CD4-positive, alpha-beta T cell treated with Interleukin-6 for 4 hours (primary cell): ENCODE measurements around the gene ITGA7.

ENCODE experiments used
- DNase-seq: peaks from one replicate; pipeline ENCODE4 v3.0.0-alpha.2; 2020; ENCODE audit warnings: mixed read lengths

ITGA7 gene, protein sequence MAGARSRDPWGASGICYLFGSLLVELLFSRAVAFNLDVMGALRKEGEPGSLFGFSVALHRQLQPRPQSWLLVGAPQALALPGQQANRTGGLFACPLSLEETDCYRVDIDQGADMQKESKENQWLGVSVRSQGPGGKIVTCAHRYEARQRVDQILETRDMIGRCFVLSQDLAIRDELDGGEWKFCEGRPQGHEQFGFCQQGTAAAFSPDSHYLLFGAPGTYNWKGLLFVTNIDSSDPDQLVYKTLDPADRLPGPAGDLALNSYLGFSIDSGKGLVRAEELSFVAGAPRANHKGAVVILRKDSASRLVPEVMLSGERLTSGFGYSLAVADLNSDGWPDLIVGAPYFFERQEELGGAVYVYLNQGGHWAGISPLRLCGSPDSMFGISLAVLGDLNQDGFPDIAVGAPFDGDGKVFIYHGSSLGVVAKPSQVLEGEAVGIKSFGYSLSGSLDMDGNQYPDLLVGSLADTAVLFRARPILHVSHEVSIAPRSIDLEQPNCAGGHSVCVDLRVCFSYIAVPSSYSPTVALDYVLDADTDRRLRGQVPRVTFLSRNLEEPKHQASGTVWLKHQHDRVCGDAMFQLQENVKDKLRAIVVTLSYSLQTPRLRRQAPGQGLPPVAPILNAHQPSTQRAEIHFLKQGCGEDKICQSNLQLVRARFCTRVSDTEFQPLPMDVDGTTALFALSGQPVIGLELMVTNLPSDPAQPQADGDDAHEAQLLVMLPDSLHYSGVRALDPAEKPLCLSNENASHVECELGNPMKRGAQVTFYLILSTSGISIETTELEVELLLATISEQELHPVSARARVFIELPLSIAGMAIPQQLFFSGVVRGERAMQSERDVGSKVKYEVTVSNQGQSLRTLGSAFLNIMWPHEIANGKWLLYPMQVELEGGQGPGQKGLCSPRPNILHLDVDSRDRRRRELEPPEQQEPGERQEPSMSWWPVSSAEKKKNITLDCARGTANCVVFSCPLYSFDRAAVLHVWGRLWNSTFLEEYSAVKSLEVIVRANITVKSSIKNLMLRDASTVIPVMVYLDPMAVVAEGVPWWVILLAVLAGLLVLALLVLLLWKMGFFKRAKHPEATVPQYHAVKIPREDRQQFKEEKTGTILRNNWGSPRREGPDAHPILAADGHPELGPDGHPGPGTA

DNA sequence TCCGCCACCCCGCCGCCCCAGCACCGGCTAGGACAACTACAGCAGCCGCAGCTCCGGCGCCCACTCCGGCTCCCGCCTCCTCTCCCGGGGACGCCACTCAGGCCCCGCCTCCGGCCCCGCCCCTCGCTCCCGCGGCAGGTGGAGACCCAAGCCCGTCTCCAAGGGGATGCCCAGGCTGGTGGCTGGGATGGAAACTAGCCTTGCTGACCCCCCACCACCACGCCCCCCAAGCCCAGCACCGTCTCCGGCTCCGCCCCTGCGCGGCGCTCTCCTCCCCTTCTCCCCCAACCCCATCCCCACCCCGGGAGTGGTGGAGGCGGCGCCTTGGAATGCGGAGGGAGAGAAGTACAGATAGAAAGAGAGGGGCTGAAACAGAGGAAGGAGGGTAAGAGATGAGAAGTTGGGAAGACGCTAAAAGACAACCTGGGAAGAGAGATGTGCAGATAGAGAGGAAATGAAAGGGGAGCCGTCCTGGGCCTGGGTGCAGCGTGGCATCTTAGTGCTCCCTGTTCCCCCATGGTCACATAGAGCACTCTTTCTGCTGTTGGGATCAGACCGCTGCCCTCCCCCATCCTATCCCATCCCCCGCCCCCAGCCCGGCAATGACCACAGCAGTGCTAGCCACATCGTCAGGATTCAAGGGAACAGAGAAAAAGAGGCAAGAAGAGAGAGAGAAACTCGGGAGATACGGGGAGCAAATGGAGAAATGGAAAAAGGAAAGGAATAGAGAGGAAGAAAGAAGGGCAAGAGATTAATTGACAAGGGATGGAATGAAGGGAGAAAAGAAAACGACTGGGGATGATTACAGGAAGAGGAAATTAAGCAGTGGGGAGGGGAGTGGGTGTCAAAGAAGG, at the start of gene ITGA7:
ITGA7 (minus strand) TSS at position 64 of the 854 bp plus-strand sequence. CDS start 222 bp downstream, outside the sequence.
- DNase-seq: peak; percentile 81

DNA sequence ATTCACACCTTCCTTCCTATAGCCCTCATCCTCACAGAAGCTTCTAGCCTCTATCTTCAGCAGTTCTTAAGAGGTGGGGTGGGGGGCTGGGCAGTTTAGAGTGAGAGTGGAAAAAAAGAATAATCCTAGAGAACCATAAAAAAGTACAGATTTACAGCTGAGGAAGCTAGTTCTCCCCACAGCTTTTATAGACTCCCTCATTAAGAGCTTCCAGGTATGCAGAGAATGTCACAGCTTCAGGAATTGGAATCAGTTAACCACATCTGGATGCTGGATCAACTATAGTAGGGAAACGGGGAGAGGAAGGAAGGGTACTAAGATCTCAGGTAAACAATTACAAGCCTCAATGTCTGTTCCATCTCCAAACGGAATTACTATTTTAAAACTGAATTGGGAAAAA, 47.5 kb upstream of the ITGA7 start:
- no peak for DNase-seq

DNA sequence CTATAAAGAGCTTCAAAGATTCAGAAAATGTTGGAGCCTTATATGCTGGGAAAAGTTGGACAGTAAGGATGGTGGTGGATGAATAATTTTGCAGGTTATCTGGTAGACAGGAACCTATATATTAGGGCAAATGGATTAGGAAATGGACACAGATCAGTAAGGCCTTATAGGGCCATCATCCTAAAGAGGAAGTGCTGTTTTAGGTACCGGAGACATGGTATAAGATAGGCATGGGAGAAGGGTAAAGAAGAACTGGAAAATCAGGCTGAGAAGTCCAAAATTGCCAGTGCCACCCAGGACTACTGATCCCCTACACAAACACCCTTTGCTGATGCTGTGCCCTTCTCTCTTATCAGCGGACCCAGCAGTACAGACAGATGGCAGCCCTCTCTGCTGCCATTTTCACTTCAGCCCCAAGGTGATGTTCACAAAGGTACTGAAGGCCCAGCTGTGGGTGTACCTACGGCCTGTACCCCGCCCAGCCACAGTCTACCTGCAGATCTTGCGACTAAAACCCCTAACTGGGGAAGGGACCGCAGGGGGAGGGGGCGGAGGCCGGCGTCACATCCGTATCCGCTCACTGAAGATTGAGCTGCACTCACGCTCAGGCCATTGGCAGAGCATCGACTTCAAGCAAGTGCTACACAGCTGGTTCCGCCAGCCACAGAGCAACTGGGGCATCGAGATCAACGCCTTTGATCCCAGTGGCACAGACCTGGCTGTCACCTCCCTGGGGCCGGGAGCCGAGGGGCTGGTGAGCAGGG, 40.7 kb upstream of the ITGA7 start:
- DNase-seq: no peak

DNA sequence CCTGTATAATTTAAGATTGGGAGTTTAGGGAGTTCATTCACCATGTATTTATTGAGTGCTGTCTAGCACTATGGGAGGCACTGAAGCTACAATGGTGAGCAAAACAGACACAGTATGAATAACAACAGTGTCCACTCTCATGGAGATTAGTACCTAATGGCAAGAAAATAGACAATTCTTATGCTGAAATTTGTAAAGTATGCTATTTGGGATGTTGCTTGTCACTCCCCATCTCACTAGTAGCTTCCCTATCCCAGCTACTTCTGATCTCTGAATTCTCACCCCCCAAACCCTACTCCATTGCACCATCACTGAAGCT, 39.2 kb upstream of the ITGA7 start:
- no peak for DNase-seq

DNA sequence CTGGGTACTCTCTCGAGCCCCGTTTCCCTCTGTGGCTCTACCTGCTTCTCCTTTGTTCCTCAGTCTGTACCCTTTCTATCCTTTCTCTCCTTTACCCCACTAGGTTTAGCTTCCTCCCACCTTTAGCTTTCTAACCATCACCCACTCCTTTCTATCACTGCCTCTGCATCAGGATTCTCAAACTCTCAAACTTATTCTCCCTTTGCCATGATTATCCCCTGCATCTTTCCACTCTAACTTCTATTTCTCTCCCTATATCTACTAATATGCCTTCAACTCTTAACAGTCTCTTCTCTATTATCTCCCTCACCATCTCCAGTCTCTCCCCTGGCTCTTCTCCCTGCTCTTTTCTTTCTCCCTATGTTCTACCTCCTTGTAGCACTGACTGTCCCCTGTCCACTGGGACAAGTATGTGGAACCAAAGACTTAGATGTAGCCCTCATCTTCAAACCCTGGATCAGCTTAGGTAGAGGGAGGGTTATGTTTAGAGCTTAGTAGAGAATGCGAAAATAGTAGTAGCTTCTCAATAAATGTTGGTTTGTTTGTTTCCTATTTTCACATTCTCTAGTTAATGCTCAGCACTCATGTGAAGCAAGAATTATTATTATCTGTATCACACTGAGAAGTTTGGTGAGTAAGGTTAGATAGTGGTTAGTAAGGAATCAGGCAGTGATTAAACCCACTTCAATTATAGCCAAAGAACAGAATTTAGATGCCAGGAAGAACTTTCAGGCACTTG, 38.6 kb upstream of the ITGA7 start:
- no peak for DNase-seq

DNA sequence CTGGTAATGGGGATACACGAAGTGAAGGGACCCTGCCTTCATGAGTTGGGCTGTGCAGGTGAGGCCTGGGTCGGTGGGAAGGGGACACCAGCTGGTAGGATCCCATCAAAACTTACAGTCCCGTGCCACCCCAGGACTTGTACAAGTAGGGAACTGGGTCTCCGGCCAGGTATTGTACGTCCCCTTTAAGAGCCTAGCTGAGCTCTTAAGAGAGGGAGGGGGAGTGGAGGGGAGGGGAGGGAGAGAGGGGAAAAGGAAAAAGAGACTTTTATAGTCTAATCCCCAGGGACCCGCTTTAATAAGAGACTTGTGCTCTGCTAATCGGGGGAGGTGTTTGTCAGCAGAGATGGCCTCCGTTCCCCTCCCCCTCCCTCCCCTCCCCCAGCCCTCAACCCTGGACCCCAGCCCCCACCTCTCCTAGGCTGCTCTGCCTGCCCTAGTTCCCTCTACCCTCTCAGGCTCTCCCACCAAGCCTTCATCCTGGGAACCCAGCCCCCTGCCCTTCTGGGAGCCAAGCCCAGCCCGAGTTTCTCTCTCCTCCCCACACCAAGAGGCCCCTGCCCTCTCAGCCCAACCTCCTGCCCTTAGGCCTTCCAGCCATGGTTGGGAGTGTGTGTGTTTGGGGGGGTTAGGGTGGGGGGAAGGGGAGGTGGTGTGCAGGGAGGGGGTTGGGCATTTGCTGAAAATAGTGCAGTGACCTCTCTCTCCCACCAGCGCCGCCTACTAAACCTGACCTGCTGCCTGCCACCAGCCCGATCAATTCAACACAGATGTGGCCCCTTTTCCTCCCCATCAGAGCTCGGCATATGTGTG, 37.9 kb upstream of the ITGA7 start:
- no peak for DNase-seq

DNA sequence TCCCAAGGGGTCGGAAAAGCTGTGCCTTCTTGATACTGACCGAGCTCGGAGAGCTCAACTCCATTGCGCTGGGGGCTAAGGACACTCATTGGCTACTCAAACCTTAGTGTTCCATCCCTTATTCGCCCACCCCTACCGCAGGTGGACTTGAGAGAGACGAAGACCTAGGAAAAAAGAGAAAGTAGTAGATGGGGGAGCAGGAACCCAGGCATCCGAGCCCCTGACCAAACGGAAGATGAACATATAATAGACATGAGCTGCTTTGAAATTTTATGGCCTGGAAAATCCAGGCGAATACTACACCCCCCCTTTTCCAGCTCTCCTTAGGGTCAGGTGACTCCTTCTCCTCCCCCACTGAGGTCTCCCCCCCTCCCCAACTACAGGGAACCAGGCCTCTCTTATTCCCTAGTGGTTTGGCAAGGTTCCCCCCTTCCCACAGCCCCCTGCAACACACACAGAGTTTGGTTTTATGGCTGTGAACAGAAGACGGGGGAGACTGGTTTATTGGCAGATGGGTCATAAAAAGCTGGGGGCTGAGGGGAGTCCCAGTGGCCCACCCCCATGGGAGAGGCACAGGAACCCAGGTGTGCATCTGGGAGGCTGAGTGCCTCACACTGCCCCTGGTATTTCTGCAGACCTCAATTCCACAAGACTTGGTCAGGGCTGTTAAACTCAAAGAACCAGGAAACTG, 36.8 kb upstream of the ITGA7 start:
- DNase-seq: no peak

DNA sequence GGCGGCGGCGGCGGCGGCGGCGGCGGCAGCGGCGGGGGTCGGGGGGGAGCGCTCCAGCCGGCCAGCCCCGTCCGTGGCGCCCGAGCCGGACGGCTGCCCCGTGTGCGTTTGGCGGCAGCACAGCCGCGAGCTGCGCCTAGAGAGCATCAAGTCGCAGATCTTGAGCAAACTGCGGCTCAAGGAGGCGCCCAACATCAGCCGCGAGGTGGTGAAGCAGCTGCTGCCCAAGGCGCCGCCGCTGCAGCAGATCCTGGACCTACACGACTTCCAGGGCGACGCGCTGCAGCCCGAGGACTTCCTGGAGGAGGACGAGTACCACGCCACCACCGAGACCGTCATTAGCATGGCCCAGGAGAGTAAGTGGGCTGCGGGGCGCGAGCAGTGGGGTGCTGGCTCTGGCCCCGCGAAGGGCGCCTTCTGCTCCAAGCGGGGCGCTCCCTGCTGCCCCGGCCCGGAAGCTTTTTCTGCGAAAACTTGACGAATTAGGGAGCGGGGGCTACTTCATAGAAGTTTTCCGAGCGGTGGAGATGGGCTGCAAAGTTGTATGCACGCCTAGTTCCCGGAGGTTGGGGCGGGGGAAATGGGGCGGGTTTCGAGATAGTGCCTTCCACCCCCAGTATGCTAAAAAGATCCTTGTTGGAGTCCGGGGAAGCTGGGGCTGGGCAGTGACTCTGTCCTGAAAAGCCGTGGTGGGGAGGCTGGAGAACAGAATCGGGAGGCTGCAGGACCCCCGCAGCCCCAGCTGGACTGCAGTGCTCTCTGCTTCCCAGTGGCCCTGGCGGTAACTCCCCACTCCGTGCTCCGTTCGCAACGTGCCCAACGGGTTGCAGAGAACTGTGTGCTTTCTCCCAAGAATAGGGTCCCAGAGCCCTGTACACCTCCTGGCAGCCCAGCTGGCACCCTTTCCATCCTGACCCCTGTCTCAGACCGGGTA, 36.0 kb upstream of the ITGA7 start:
- DNase-seq: peak; percentile 60

DNA sequence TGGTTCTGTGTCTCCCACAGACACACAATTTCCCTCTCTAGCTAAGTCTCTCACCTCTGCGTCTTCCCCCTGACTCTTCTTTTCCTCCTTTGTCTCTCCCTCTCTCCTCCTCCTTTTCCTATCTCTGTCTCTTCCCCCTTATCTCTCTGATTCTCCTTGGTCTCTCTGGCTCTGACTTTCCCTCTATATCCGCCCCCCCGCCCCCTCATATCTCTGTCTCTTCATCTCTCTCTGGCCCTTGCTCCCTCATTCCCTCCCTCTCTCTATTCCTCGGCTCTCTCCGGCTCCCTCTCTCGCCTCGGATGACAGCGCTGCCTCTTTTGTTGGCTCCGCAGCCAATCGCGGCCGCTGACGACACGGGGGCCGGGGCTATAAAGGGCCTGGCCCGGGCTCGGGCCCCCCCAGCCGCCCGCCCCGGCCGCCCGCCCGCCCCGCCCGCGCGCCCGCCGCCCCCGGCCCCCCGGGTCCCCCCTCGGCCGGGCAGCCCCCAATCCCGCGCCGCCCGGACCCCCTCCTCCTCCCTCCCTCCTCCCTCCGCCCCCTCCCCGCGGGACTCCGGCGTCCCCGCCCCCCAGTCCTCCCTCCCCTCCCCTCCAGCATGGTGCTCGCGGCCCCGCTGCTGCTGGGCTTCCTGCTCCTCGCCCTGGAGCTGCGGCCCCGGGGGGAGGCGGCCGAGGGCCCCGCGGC, 35.2 kb upstream of the ITGA7 start, which contains the start of gene GDF11:
GDF11 (plus strand) TSS at position 404 of the 687 bp plus-strand sequence; CDS start at position 599, 195 bp downstream.
- DNase-seq: peak; percentile 84

DNA sequence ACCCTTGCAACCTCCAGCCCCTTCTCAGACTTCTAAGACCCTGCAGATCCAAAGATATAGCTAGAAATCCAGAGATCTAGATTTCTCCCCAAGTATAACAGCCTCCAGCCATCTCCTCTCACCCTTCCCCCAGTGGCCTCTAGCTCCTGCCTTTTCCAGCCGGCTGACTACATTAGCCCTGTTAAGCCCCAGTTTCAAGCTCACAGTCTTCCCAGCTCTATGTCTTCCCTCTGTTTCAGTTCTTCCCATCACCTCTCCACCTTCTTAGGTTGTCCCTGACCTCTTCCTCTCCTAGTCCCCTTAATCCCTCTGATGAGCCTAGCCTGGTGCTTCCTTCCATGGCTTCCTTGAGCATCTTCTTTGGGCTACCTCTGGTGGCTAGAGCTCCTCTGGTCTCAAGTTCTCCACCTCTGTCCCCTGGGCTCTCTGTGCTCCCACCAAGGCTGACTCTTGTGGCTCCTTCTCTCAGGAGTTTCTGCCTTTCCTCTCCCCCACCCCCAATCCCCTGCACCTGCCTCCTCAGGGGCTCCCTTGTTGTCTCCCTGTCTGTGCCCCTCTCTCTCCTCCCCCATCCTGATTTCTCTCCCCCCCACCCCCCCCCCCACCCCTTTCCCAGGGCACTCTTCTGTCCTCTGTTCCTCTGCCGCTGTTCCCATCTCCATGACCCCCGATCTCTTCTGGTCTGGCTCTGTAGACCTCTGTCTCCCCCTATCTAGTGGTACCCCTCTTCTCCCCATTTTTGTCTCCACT, 34.4 kb upstream of the ITGA7 start:
- DNase-seq: no peak

DNA sequence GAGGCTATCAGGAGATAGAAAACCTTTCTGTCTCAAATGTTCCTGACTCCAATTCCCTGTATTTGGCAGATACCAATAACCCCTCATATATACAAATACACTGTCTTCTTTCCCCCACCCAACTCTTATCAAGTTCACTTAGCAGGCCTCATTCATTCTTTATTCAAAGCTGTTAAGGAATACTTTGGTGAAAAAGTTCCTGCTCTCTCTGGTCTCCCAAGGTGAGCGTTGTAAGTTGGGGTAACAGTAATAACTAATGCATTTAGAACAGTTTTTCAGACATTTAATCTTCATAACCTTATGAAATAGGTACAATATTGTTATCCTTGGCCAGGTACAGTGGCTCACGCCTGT, 31.3 kb upstream of the ITGA7 start:
- no peak for DNase-seq

DNA sequence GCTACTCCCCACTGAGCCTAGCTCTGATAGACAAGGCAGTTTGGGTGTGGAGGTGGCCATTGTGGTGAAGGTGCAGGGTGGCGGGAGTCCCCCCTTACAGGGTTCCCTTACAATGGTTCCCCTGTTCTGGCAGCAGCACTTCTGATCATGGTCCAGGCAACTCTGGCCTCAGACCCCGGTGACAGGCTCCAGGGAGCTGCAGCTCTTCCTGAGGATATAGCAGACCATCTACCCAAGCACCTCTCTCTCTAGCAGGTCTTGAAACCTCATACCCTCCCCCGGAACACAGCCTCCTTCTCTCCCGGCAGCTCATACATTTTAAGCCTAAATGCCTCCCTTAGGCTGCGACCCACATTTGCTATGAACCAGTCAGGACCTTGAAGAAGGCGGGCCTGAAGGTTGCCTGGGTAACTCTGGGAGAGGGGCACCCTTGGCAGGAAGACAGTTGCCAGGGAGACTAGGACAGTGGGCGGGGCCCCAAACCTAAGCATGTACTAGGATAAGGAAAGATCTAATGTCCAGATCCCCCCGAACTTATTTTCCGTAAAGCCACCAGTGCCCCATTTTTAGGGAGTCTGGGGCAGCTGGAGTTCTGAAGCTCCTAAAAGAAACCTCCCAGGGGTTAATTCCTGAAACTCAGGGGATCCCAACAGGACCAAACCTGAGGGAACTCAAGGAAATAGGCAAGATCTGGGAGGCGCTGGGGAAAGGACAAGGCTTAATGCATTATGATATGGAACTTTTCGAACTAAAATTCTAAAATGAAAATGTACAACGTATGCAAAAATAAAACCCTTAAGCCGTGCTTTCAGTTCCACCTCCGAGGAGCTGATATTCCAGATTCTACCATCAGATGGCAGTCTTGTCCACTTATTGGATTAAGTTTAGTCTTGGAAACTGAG, 30.7 kb upstream of the ITGA7 start:
- peak; percentile 90 for DNase-seq

DNA sequence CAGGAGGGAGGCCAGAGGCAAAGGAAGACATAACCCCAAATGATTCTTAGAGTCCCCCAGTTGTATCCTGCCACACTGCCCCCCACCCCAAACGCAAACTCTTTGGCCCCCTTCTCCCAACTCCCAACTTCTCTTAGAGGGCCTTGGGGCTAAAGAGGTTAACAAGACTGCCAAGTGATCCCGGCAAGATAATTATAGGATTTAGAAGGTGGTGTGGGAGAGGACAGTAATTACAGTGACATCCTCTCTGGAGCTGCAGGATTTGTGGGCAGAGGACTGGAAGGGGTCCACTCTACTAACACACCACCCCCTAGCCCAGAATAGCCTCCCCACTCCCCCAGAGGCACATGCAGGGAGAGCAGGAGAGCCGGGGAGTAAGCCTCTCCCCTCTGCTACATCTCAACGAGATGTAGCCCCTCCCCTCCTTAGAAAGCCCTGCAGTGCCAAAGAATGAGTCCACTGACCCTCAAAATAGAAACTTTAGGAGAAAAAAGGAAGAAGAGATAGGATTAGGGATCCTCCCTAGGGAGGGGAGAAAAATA, 29.9 kb upstream of the ITGA7 start:
- DNase-seq: no peak

DNA sequence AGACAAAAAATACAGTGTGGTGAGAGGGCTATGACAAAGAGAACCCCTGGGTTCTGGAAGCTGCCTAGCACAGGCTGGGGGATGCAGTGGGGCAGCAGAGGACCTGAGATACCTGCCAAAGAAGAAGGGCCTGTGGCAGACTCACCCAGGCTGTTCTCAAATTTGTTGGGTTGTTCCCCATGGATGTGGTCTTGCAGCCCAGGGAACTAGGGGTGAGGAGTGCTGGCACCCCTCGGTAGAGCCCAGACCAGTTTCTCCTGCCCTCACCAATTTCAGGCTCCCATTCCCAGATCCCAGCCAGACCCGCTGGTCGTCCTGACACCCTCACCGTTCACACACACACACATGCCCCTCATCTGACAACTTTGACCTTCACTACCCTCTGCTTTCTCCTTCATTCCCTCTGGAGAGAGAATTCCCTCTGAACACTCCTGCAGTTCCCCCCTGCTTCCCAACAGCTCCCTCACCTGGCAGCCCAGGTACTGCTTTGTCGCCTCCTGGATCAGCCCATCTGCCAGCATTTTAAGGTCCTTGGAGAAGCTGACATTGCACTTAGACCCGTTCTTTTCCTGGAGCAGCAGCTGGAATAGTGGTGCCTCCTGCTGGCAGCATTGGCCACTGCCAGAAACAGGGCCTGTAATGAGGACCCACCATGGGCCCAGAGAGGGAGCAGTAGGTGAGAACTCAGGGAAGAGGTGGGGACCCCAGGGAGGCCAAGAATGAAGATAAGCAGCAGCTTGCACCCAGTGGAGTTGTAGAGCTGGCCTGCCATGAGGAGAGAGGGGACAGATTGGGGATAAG, 29.3 kb upstream of the ITGA7 start:
- peak; percentile 77 for DNase-seq

DNA sequence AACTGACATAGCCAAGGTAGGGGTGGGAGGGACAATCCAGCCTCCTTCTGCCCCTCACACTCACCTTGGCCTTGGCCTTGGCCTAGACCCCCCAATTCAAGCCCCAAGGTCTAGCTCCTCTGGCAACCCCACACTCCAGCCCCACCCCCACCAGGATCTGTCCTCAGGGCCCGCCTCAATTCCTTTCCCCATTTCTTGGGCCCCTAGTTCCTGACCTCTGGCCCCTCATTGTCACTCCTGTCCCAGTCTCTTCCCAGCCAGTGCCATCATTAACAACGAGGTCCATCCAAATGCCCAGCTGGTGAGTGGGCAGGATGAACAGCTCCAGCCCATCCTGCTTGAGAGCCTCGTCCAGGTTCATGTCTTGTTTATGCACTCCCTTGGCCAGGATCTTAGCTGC, 28.4 kb upstream of the ITGA7 start:
- DNase-seq: no peak
